ENCODE data around the gene SIGLEC14. TPM values are rescaled to one million over a fixed set of nuclear protein-coding genes. Genes with fewer than 3 reads are reported as not detected.

The SIGLEC14 gene
- polyA plus RNA-seq, 1 donor from 2014 or later: not detected

DNA sequence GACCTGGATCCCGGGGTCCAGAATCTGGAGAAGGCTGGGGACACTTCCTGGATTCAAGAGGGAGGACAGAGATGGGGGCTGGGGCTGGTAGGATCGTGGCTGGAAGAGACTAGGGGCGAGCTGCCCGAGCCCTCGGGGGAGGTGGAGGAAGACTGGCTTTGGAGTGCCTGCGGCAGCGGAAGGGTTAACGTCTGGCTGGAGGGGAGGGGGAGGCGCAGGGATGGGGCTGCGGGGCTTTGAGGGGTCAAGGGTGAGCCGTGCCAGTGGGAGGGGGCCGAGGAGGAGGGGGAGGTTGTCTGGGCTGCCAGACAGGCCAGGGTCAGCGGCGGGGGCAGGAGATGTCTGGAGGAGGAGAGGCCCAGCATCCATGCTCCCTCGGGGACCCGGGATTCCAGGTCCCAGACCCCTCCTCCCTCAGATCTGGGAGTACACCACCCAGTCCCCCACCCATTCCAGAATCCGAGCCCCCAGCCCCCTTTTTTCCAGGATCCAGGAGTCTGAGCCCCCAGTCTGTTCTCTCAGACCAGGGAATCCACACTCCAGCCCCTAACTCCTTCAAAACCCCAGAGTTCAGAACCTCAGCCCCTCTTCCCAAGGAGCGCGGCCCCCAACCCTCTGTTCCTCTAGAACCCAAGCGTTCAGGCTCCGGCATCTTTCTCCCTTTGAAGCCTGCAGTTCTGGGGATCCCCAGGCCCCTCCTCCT is 43.3 kb upstream of the SIGLEC14 start:
- Histone ChIP-seq H3K4me3 (ENCODE audit: low read length) (peak overlapping the region; percentile 90), H4K20me1 (ENCODE audit: insufficient read depth) (peaks cover 13% of the 10 kb centered on the region), H3K79me2 (replicated peaks; ENCODE audit: insufficient read depth, low read length) (peaks cover 46% of the 10 kb centered on the region), H3K9me2 (ENCODE audit: insufficient read depth, low read length) (no peaks in the 10 kb centered on the region), H3K27me3 (ENCODE audit: insufficient read depth, low read depth, low read length) (no peaks in the 10 kb centered on the region), H3F3A (ENCODE audit: insufficient read depth, low read length, poor library complexity, severe bottlenecking) (no peaks in the 10 kb centered on the region), H3K27ac (ENCODE audit: low read length) (peak overlapping the region; percentile 99), H3K9me3 (ENCODE audit: low read length) (no peaks in the 10 kb centered on the region), H3K9ac (ENCODE audit: low read length) (peak overlapping the region; percentile 92), H2AFZ (ENCODE audit: low read depth, low read length) (no peak overlapping the region), H3K4me2 (ENCODE audit: low read length) (peak overlapping the region; percentile 99), H3K36me3 (ENCODE audit: insufficient read depth, low read length) (no peaks in the 10 kb centered on the region)
- TF ChIP-seq POLR2AphosphoS5 (IDR thresholded peaks at IDR 0.05) (no peak), TAF1 (IDR thresholded peaks at IDR 0.05; ENCODE audit: low read depth) (no peak), RAD21 (conservative IDR thresholded peaks at IDR 0.05) (no peak), EP300 (conservative IDR thresholded peaks at IDR 0.05; ENCODE audit: poor library complexity, severe bottlenecking) (no peak), SMC3 (conservative IDR thresholded peaks at IDR 0.05; ENCODE audit: poor library complexity) (no peak), MXI1 (conservative IDR thresholded peaks at IDR 0.05; ENCODE audit: poor library complexity, severe bottlenecking) (no peak), EZH2 (IDR thresholded peaks at IDR 0.05; ENCODE audit: borderline replicate concordance, insufficient read depth, low read length, poor library complexity, severe bottlenecking) (no peak)
- TF ChIP-seq, protein P1, sequence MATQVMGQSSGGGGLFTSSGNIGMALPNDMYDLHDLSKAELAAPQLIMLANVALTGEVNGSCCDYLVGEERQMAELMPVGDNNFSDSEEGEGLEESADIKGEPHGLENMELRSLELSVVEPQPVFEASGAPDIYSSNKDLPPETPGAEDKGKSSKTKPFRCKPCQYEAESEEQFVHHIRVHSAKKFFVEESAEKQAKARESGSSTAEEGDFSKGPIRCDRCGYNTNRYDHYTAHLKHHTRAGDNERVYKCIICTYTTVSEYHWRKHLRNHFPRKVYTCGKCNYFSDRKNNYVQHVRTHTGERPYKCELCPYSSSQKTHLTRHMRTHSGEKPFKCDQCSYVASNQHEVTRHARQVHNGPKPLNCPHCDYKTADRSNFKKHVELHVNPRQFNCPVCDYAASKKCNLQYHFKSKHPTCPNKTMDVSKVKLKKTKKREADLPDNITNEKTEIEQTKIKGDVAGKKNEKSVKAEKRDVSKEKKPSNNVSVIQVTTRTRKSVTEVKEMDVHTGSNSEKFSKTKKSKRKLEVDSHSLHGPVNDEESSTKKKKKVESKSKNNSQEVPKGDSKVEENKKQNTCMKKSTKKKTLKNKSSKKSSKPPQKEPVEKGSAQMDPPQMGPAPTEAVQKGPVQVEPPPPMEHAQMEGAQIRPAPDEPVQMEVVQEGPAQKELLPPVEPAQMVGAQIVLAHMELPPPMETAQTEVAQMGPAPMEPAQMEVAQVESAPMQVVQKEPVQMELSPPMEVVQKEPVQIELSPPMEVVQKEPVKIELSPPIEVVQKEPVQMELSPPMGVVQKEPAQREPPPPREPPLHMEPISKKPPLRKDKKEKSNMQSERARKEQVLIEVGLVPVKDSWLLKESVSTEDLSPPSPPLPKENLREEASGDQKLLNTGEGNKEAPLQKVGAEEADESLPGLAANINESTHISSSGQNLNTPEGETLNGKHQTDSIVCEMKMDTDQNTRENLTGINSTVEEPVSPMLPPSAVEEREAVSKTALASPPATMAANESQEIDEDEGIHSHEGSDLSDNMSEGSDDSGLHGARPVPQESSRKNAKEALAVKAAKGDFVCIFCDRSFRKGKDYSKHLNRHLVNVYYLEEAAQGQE (IDR thresholded peaks at IDR 0.05; ENCODE audit: borderline replicate concordance): no peak
- TF ChIP-seq, protein P2, sequence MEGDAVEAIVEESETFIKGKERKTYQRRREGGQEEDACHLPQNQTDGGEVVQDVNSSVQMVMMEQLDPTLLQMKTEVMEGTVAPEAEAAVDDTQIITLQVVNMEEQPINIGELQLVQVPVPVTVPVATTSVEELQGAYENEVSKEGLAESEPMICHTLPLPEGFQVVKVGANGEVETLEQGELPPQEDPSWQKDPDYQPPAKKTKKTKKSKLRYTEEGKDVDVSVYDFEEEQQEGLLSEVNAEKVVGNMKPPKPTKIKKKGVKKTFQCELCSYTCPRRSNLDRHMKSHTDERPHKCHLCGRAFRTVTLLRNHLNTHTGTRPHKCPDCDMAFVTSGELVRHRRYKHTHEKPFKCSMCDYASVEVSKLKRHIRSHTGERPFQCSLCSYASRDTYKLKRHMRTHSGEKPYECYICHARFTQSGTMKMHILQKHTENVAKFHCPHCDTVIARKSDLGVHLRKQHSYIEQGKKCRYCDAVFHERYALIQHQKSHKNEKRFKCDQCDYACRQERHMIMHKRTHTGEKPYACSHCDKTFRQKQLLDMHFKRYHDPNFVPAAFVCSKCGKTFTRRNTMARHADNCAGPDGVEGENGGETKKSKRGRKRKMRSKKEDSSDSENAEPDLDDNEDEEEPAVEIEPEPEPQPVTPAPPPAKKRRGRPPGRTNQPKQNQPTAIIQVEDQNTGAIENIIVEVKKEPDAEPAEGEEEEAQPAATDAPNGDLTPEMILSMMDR (IDR thresholded peaks at IDR 0.05; ENCODE audit: poor library complexity, severe bottlenecking): no peak

DNA sequence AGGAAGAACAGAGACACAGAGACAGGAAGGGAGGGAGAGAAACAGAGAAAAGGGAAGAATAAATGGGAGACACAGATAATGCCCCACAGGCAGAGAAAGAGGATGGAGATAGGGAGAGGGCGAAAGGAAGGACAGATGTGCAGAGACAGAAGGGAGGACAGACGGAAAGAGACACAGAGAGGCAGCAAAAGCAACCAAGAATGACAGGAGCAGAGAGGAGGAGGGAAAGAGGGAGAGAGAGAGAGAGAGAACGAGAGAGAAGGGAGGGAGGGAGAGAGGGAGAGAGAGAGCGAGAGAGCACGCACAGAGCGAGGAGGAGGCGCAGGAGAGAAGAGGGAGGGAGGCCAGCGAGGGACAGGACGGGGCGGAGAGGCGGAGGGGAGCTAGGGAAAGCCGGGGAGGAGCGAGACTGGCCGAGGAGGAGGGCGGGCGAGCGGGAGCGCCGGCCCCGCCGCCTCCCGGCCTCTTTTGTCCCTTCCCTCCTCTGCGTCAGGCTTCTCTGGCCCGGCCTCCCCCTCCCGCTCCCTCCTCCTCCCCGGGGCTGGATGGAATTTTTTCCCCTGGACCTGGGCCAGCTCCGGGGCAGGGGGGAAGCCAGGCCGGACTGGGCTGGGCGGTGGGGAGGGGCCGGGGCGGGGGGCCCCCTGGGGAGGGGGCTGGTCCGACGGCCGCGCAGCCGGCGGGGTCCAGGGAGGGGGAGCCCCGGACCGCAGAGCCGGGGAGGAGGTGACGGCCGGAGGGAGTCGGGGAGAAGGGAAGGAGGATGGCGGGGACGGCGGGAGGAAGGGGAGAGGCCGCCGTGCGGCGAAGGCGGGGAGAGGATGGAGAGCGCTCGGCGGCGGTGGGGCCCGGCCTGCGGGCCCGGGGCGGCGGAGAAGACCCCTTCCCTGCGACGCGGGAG is 42.3 kb upstream of the SIGLEC14 start:
- Histone ChIP-seq H3K27ac (ENCODE audit: low read length) (peak overlapping the region; percentile 99), H3K9me2 (ENCODE audit: insufficient read depth, low read length) (no peaks in the 10 kb centered on the region), H3K79me2 (replicated peaks; ENCODE audit: insufficient read depth, low read length) (peaks cover 46% of the 10 kb centered on the region), H4K20me1 (ENCODE audit: insufficient read depth) (peaks cover 13% of the 10 kb centered on the region), H3K36me3 (ENCODE audit: insufficient read depth, low read length) (no peaks in the 10 kb centered on the region), H3K9ac (ENCODE audit: low read length) (peak overlapping the region; percentile 92), H3K27me3 (ENCODE audit: insufficient read depth, low read depth, low read length) (no peaks in the 10 kb centered on the region), H3F3A (ENCODE audit: insufficient read depth, low read length, poor library complexity, severe bottlenecking) (no peaks in the 10 kb centered on the region), H3K4me3 (ENCODE audit: low read length) (peak overlapping the region; percentile 90), H3K4me2 (ENCODE audit: low read length) (peak overlapping the region; percentile 69), H2AFZ (ENCODE audit: low read depth, low read length) (peak overlapping the region; percentile 89), H3K9me3 (ENCODE audit: low read length) (no peaks in the 10 kb centered on the region)
- TF ChIP-seq EP300 (conservative IDR thresholded peaks at IDR 0.05; ENCODE audit: poor library complexity, severe bottlenecking) (peak; percentile 50), RAD21 (conservative IDR thresholded peaks at IDR 0.05) (no peak), POLR2AphosphoS5 (IDR thresholded peaks at IDR 0.05) (peak; percentile 77), SMC3 (conservative IDR thresholded peaks at IDR 0.05; ENCODE audit: poor library complexity) (peak; percentile 26), MXI1 (conservative IDR thresholded peaks at IDR 0.05; ENCODE audit: poor library complexity, severe bottlenecking) (peak; percentile 42), EZH2 (IDR thresholded peaks at IDR 0.05; ENCODE audit: borderline replicate concordance, insufficient read depth, low read length, poor library complexity, severe bottlenecking) (no peak)
- TF ChIP-seq, protein P1 (IDR thresholded peaks at IDR 0.05; ENCODE audit: borderline replicate concordance): peak; percentile 2
